22Rv1 (cell line): ENCODE measurements around the gene CLMP.

Source experiments
- H3K27ac ChIP-seq: fragments of 450-650 bp; 2 replicates; pipeline ENCODE4 v1.5.1; 2017
- CTCF ChIP-seq: fragments of 450-650 bp; IDR thresholded peaks from 2 replicates; pipeline ENCODE4 v1.5.1; 2017; ENCODE audit warnings: mild to moderate bottlenecking
- ZFX ChIP-seq: fragments of 450-650 bp; IDR thresholded peaks from 2 replicates; pipeline ENCODE4 v1.6.1; 2017; ENCODE audit warnings: antibody characterized with exemption, borderline replicate concordance

The CLMP gene

GRCh38 chr11:123235656-123236261, 40.7 kb upstream of the CLMP start:
- TF ChIP-seq ZFX (no peak), CTCF (no peak)
- H3K27ac ChIP-seq, result no peak overlapping the region

- TF ChIP-seq ZFX (no peak), CTCF (peak; percentile 74)
- no peak overlapping the region for H3K27ac ChIP-seq
These were observed 40.1 kb upstream of the CLMP start for GRCh38 chr11:123235117-123235655.

GRCh38 chr11:123233975-123234334, 38.9 kb upstream of the CLMP start:
- H3K27ac ChIP-seq, result no peak overlapping the region
- TF ChIP-seq CTCF, result no peak
- TF ChIP-seq ZFX, result no peak

DNA sequence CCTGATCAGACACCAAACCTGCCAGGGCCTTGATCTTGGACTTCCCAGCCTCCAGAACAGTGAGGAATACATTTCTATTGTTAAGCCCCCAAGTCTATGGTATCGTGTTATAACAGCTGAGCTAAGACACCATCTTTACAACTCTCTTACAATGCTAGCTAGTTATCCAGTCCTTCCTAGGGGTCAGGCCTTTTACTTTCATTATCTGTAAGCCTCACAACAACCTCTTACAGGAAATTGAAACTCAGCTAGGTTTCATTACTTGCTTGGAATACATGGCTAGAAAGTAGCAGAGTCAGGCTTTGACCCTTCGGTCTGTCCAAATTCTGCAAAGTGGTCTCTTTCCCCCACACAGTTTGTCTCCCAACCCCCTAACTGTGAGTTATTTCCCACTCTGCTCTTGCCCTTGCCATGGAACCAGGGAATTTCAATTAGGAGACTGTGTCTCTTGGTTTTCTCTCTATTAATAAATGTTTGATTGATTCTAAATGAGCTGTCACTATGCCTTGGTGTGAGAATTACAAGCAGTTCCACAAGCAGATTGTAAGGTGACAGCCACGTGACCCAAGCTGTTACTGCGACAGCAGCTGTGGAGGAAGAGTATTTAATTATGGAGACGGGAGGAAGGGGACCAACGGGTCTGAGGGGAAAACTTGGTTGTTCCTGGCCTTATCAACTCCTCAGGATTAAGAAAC, 38.4 kb upstream of the CLMP start:
- TF ChIP-seq CTCF (no peak), ZFX (no peak)
- no peak overlapping the region for H3K27ac ChIP-seq

DNA sequence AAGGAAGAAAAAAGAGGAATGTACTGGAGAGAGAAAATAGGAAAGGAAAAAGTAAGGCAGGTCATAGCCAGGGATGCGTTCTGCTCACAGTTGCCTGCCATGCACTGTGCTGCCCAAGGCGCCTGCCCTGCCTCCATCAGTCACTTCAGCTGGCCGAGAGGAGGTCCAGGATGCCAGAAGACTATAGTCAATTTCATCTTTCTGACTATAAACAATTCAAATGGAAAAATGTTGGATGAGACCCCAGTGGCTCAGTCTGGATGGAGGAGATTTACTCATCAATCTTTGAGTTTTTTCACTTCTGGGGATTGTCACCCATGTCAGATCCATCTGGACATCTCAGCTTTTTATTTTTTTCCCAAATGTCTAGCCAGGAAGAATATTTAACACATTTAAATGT, 36.7 kb upstream of the CLMP start:
- no peak overlapping the region for H3K27ac ChIP-seq
- TF ChIP-seq CTCF, result no peak
- no peak for TF ChIP-seq ZFX

DNA sequence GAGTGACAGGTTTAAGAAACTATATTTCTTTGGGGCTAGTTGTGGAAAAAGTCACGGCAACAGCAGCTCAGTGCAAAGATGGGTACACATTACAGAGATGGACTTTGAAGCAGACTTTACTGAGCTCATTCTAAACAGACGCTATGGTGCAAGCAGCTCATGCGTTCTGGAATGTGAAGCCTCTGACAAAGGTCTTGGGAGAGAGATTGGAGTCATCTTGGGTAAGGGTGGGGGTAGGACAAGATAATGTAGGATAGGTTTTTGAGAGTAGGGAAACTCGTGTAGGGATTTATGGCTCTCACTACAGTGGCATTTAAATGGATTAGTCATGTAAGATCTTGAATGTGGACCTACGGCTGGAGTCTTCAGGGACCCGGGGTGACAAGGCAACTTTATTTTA, 36.2 kb upstream of the CLMP start:
- no peak overlapping the region for H3K27ac ChIP-seq
- TF ChIP-seq ZFX (no peak), CTCF (no peak)

GRCh38 chr11:123230346-123230745, 35.3 kb upstream of the CLMP start:
- TF ChIP-seq CTCF (no peak), ZFX (no peak)
- no peak overlapping the region for H3K27ac ChIP-seq
